ENCODE data around the gene TEKT1. TPM values are rescaled to one million over a fixed set of nuclear protein-coding genes. Genes with fewer than 3 reads are reported as not detected.

The TEKT1 gene
- total RNA-seq, 1 donor from 2014 or later, result not detected

- DNase-seq, result no peak
- Histone ChIP-seq H3K4me1 (no peaks in the 10 kb centered on the region), H3K27ac (replicated peaks) (no peak overlapping the region), H3K27me3 (ENCODE audit: low read depth) (peaks cover 72% of the 10 kb centered on the region), H3K4me3 (no peak overlapping the region), H3K9me3 (replicated peaks) (no peaks in the 10 kb centered on the region), H3K36me3 (no peaks in the 10 kb centered on the region)
- no peak for TF ChIP-seq CTCF (IDR thresholded peaks at IDR 0.05; ENCODE audit: borderline replicate concordance)
- intact Hi-C loops (cut with micrococcal nuclease), result no loop called here
Observed at GRCh38 chr17:6867849-6868248, 36.3 kb upstream of the TEKT1 start.

GRCh38 chr17:6862825-6863224 is 31.3 kb upstream of the TEKT1 start:
- Histone ChIP-seq H3K9me3 (replicated peaks) (no peaks in the 10 kb centered on the region), H3K4me3 (no peak overlapping the region), H3K27me3 (ENCODE audit: low read depth) (peaks cover 62% of the 10 kb centered on the region), H3K36me3 (no peaks in the 10 kb centered on the region), H3K4me1 (no peaks in the 10 kb centered on the region), H3K27ac (replicated peaks) (no peak overlapping the region)
- no peak for DNase-seq
- intact Hi-C loops (cut with micrococcal nuclease), result no loop called here
- TF ChIP-seq CTCF (IDR thresholded peaks at IDR 0.05; ENCODE audit: borderline replicate concordance), result no peak

GRCh38 chr17:6862122-6862521 is 30.6 kb upstream of the TEKT1 start:
- Histone ChIP-seq H3K27me3 (ENCODE audit: low read depth) (peaks cover 55% of the 10 kb centered on the region), H3K4me1 (no peaks in the 10 kb centered on the region), H3K4me3 (no peak overlapping the region), H3K36me3 (no peaks in the 10 kb centered on the region), H3K9me3 (replicated peaks) (no peaks in the 10 kb centered on the region), H3K27ac (replicated peaks) (no peak overlapping the region)
- DNase-seq, result no peak
- intact Hi-C loops (cut with micrococcal nuclease), result no loop called here
- no peak for TF ChIP-seq CTCF (IDR thresholded peaks at IDR 0.05; ENCODE audit: borderline replicate concordance)

- Histone ChIP-seq H3K4me1 (no peaks in the 10 kb centered on the region), H3K9me3 (replicated peaks) (no peaks in the 10 kb centered on the region), H3K27me3 (ENCODE audit: low read depth) (peaks cover 58% of the 10 kb centered on the region), H3K4me3 (no peak overlapping the region), H3K27ac (replicated peaks) (no peak overlapping the region), H3K36me3 (no peaks in the 10 kb centered on the region)
- intact Hi-C loops (cut with micrococcal nuclease), result no loop called here
- no peak for DNase-seq
- no peak for TF ChIP-seq CTCF (IDR thresholded peaks at IDR 0.05; ENCODE audit: borderline replicate concordance)
Observed at GRCh38 chr17:6857904-6858303, 26.4 kb upstream of the TEKT1 start.

- no peak for DNase-seq
- Histone ChIP-seq H3K27ac (replicated peaks) (no peak overlapping the region), H3K4me3 (no peak overlapping the region), H3K36me3 (no peaks in the 10 kb centered on the region), H3K27me3 (ENCODE audit: low read depth) (peaks cover 58% of the 10 kb centered on the region), H3K9me3 (replicated peaks) (no peaks in the 10 kb centered on the region), H3K4me1 (no peaks in the 10 kb centered on the region)
- no peak for TF ChIP-seq CTCF (IDR thresholded peaks at IDR 0.05; ENCODE audit: borderline replicate concordance)
- intact Hi-C loops (cut with micrococcal nuclease), result no loop called here
Observed at GRCh38 chr17:6857336-6857735, 25.8 kb upstream of the TEKT1 start.

GRCh38 chr17:6856051-6856450 is 24.5 kb upstream of the TEKT1 start:
- no peak for DNase-seq
- Histone ChIP-seq H3K36me3 (no peaks in the 10 kb centered on the region), H3K27me3 (ENCODE audit: low read depth) (peaks cover 53% of the 10 kb centered on the region), H3K4me3 (no peak overlapping the region), H3K4me1 (no peaks in the 10 kb centered on the region), H3K9me3 (replicated peaks) (no peaks in the 10 kb centered on the region), H3K27ac (replicated peaks) (no peak overlapping the region)
- no peak for TF ChIP-seq CTCF (IDR thresholded peaks at IDR 0.05; ENCODE audit: borderline replicate concordance)
- intact Hi-C loops (cut with micrococcal nuclease), result no loop called here

Measured in left ventricle myocardium inferior (tissue), 1 donor.